ENCODE measurements around the gene TRMT10B. TPM values are rescaled to one million over a fixed set of nuclear protein-coding genes. Genes with fewer than 3 reads are reported as not detected.

Gene TRMT10B
- total and polyA plus RNA-seq, 2 of the 13 experiments (the other 11 are each of a cell fraction or from before 2014, with no cell fraction given): 3.1 to 3.9 TPM

GRCh38 chr9:37798677-37799076 is 45.1 kb downstream of the TRMT10B start:
- H4K20me1 ChIP-seq (ENCODE audit: insufficient read depth, low read length): peaks cover 12% of the 10 kb centered on the region; the same call in 1 of the 2 replicates
- in situ Hi-C loops (cut with HindIII; ENCODE audit: extremely low pct_ligation_motif_present, low pct_unique_long_range_greater_than_20kb) (loop anchor here (10.0 kb wide), 1 partner anchor 314 kb away; the partner anchor contains the start of gene POLR1E), intact Hi-C loops (cut with micrococcal nuclease; ENCODE audit: unreplicated experiment) (no loop called here)
- WGBS (ENCODE audit: low lambda C conversion rate): 93% methylated on average over 1 of the region's 1 CpG
- TF ChIP-seq CENPT (CRISPR knock-in tag; IDR thresholded peaks at IDR 0.05; ENCODE audit: low read depth): no peak
- TF ChIP-seq XRCC5 (optimal IDR thresholded peaks at IDR 0.05; ENCODE audit: low read length): no peak
- TF ChIP-seq HOXA7 (CRISPR knock-in tag; IDR thresholded peaks at IDR 0.05): no peak
- no peak for TF ChIP-seq PITX1 (CRISPR knock-in tag; IDR thresholded peaks at IDR 0.05)
- TF ChIP-seq NFIC (IDR thresholded peaks at IDR 0.05; ENCODE audit: low read length): no peak
- peak; percentile 78 for TF ChIP-seq CEBPB (IDR thresholded peaks at IDR 0.05; ENCODE audit: borderline replicate concordance, low read depth, low read length)
- TF ChIP-seq ZNF253 (CRISPR knock-in tag; IDR thresholded peaks at IDR 0.05; ENCODE audit: borderline replicate concordance): no peak
- H3K4me1 ChIP-seq (ENCODE audit: insufficient read depth, low read length): peaks cover 32% of the 10 kb centered on the region
- BruUV-seq (replicated peaks): no TSS peak
- no peaks in the 10 kb centered on the region for H3K36me3 ChIP-seq (replicated peaks in 1 of 2; ENCODE audit: control insufficient read depth in 1 of 2, insufficient read depth in 2 of 2, low read length in 2 of 2)
- H3K9me3 ChIP-seq (ENCODE audit: low read length): no peaks in the 10 kb centered on the region
- CTCF ChIA-PET (ENCODE audit: low intra/inter-chr PET ratio, low total read pairs): no interaction called here
- no peak overlapping the region for H3K9ac ChIP-seq (ENCODE audit: insufficient read depth, low read depth, low read length)
- no peak for DNase-seq (ENCODE audit: low spot score)
- peaks cover 24% of the 10 kb centered on the region for H3K79me2 ChIP-seq (ENCODE audit: insufficient read depth, low read length)
- no peaks in the 10 kb centered on the region for H3K27me3 ChIP-seq (ENCODE audit: control insufficient read depth in 1 of 2, insufficient read depth in 2 of 2, low read length in 2 of 2)
- no peak overlapping the region for H3K27ac ChIP-seq (ENCODE audit: extremely low read length, insufficient read depth, low read length)
- H3K4me3 ChIP-seq (replicated peaks in 1 of 3; ENCODE audit: insufficient read depth in 1 of 3, low read depth in 2 of 3, low read length in 3 of 3): no peak overlapping the region
- POLR2A ChIA-PET: interaction anchor here (1.5 kb wide), 1 partner anchor 14 kb away, joined by 4 read pairs; the partner anchor contains the start of gene EXOSC3
- no peak overlapping the region for H2AFZ ChIP-seq (ENCODE audit: low read length)
- no peak overlapping the region for H3K4me2 ChIP-seq (ENCODE audit: low read depth, low read length)
- no peak for ATAC-seq
- FAIRE-seq: no peak

DNA sequence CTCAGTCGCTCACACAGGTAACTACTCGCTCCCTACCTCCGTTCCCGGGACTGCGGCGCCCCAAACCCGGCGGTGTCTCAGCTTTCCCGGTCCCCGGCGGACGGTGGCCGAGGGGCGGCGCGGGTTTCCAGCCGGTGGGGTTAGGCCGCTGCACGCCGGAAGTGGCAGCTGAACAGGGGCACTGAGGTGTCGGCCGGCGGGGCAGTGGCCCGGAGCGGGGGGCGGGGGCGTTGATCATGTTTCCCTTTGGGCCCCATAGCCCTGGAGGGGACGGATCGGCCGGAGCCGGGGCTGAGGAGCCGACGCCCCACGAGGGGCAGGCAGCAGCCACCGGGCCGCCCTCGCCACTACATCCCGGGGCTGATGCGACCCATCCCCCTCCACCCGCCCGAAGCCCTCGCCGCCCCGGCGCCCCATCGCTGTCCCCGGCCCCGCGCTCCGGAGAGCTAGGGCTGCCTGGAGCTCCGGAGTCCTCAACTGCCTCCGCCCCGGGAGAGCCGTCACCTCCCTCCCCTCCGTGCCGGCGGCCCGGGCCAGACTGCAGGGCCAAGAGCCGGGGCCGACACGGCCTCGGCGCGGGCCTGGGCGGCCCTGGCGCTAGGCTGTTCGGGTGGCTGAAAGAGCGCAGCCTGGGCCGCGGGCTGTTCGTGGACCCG is 47.2 kb downstream of the TRMT10B start, which contains the start of gene DCAF10:
DCAF10 (plus strand) TSS at position 167 of the 656 bp plus-strand sequence; CDS start at position 237, 70 bp downstream.
- Histone ChIP-seq H3K9ac (ENCODE audit: insufficient read depth, low read depth, low read length) (peak within 1 kb of the TSS; percentile 88), H3K4me3 (replicated peaks in 1 of 3; ENCODE audit: insufficient read depth in 1 of 3, low read depth in 2 of 3, low read length in 3 of 3) (peak within 1 kb of the TSS; percentile 93 to 96 (median 94)), H3K36me3 (replicated peaks in 1 of 2; ENCODE audit: control insufficient read depth in 1 of 2, insufficient read depth in 2 of 2, low read length in 2 of 2) (no peaks in the 10 kb centered on the region), H3K27me3 (ENCODE audit: control insufficient read depth in 1 of 2, insufficient read depth in 2 of 2, low read length in 2 of 2) (no peaks in the 10 kb centered on the region), H4K20me1 (ENCODE audit: insufficient read depth, low read length) (peaks cover 12% of the 10 kb centered on the region; the same call in 1 of the 2 replicates), H3K4me1 (ENCODE audit: insufficient read depth, low read length) (peaks cover 32% of the 10 kb centered on the region), H3K4me2 (ENCODE audit: low read depth, low read length) (peak within 1 kb of the TSS; percentile 98), H3K27ac (ENCODE audit: extremely low read length, insufficient read depth, low read length) (peak within 1 kb of the TSS; percentile 89), H3K79me2 (ENCODE audit: insufficient read depth, low read length) (peaks cover 33% of the 10 kb centered on the region), H3K9me3 (ENCODE audit: low read length) (no peaks in the 10 kb centered on the region), H2AFZ (ENCODE audit: low read length) (peak within 1 kb of the TSS; percentile 85)
- in situ Hi-C loops (cut with HindIII; ENCODE audit: extremely low pct_ligation_motif_present, low pct_unique_long_range_greater_than_20kb) (no loop called here), intact Hi-C loops (cut with micrococcal nuclease; ENCODE audit: unreplicated experiment) (loop anchor here (1.0 kb wide), 2 partner anchors 15 to 46 kb away; partner anchors contain the start of gene EXOSC3)
- peak; percentile 92 for ATAC-seq
- FAIRE-seq: no peak
- peak; percentile 72 for DNase-seq (ENCODE audit: low spot score)
- CTCF ChIA-PET (ENCODE audit: low intra/inter-chr PET ratio, low total read pairs): interaction anchor here (1.9 kb wide), 1 partner anchor 15 kb away, joined by 4 read pairs; no protein-coding TSS in a partner anchor
- POLR2A ChIA-PET: interaction anchor here (0.6 to 1.8 kb wide), 6 partner anchors 12 to 819 kb away, joined by 3 to 29 read pairs (median 3); partner anchors contain the start of genes ANKRD18A, EXOSC3 and ZBTB5
- 0% methylated on average over 3 of the region's 72 CpGs for WGBS (ENCODE audit: low lambda C conversion rate)
- BruUV-seq (replicated peaks): no TSS peak
- TF ChIP-seq GATAD1 (CRISPR knock-in tag; IDR thresholded peaks at IDR 0.05) (peak; percentile 98), GTF2F1 (IDR thresholded peaks at IDR 0.05; ENCODE audit: low read length) (0 out of 2 replicates have a peak, but pooled peaks have one; percentile 45), PITX1 (CRISPR knock-in tag; IDR thresholded peaks at IDR 0.05) (peak; percentile 90; the same call in 1 of the 2 replicates), ZNF431 (CRISPR knock-in tag; IDR thresholded peaks at IDR 0.05; ENCODE audit: borderline replicate concordance, low read depth) (peak; percentile 46; the same call in 1 of the 2 replicates), STAT6 (CRISPR knock-in tag; IDR thresholded peaks at IDR 0.05; ENCODE audit: borderline replicate concordance) (peak; percentile 84; the same call in 1 of the 2 replicates), RXRB (CRISPR knock-in tag; IDR thresholded peaks at IDR 0.05; ENCODE audit: borderline replicate concordance) (peak; percentile 89), ZNF746 (CRISPR knock-in tag; IDR thresholded peaks at IDR 0.05) (peak; percentile 76), TMF1 (CRISPR knock-in tag; IDR thresholded peaks at IDR 0.05; ENCODE audit: low read depth) (peak; percentile 91), ZNF652 (CRISPR knock-in tag; IDR thresholded peaks at IDR 0.05; ENCODE audit: borderline replicate concordance, low read depth) (no peak; the same call in 1 of the 2 replicates), ZNF138 (CRISPR knock-in tag; IDR thresholded peaks at IDR 0.05; ENCODE audit: low read depth) (no peak)
